Loucy (cell line): ENCODE measurements around the gene NKAIN2.

Source experiments
- H2AFZ ChIP-seq: fragments of 200-600 bp; sonication (generic); 2 replicates; pipeline ENCODE4 v1.6.0; 2016; ENCODE audit warnings: antibody characterized with exemption, mild to moderate bottlenecking, low read length, moderate library complexity
- H3F3A ChIP-seq: fragments of 200-600 bp; 2 replicates; pipeline ENCODE4 v1.6.0; 2016; ENCODE audit warnings: antibody characterized with exemption, low read depth, mild to moderate bottlenecking
- H3K27me3 ChIP-seq: fragments of 200-600 bp; sonication (generic); 2 replicates; pipeline ENCODE4 v1.6.1; 2014; ENCODE audit warnings: low read length, mild to moderate bottlenecking; ENCODE audit not compliant: insufficient read depth, poor library complexity, severe bottlenecking
- H3K36me3 ChIP-seq: fragments of 200-600 bp; sonication (generic); 2 replicates; pipeline ENCODE4 v1.6.1; 2016; ENCODE audit warnings: low read length; ENCODE audit not compliant: insufficient read depth
- H3K4me1 ChIP-seq: fragments of 200-600 bp; sonication (generic); 2 replicates; pipeline ENCODE4 v1.5.1; 2014; ENCODE audit warnings: low read length, mild to moderate bottlenecking; ENCODE audit not compliant: insufficient read depth, poor library complexity, severe bottlenecking
- H3K4me2 ChIP-seq: fragments of 200-600 bp; sonication (generic); 2 replicates; pipeline ENCODE4 v1.6.0; 2014; ENCODE audit warnings: antibody characterized with exemption, low read length, low read depth, mild to moderate bottlenecking; ENCODE audit not compliant: poor library complexity, severe bottlenecking
- H3K4me3 ChIP-seq: fragments of 200-600 bp; sonication (generic); 2 replicates; pipeline ENCODE4 v1.5.1; 2014; ENCODE audit warnings: low read length, mild to moderate bottlenecking, mixed read lengths; ENCODE audit not compliant: poor library complexity, severe bottlenecking
- H3K79me2 ChIP-seq: fragments of 200-600 bp; sonication (generic); 2 replicates; pipeline ENCODE4 v1.6.1; 2014; ENCODE audit warnings: low read length; ENCODE audit not compliant: insufficient read depth
- H3K9ac ChIP-seq: fragments of 200-600 bp; sonication (generic); 2 replicates; pipeline ENCODE4 v1.6.0; 2014; ENCODE audit warnings: mild to moderate bottlenecking, low read depth, low read length, moderate library complexity; ENCODE audit not compliant: poor library complexity, severe bottlenecking
- H3K9me2 ChIP-seq: fragments of 200-600 bp; sonication (generic); replicated peaks from 2 replicates; pipeline ENCODE4 v1.6.1; 2016; ENCODE audit warnings: low read depth, low read length, mixed read lengths
- H3K9me3 ChIP-seq: fragments of 200-600 bp; sonication (generic); 2 replicates; pipeline ENCODE4 v1.6.1; 2014; ENCODE audit warnings: mild to moderate bottlenecking, antibody characterized with exemption, low read length, low read depth; ENCODE audit not compliant: insufficient read depth
- H4K20me1 ChIP-seq: fragments of 200-600 bp; sonication (generic); 2 replicates; pipeline ENCODE4 v1.6.0; 2014; ENCODE audit warnings: antibody characterized with exemption, low read length, mild to moderate bottlenecking; ENCODE audit not compliant: insufficient read depth, poor library complexity, severe bottlenecking
- CTCF ChIP-seq: fragments of 200-600 bp; sonication (generic); conservative IDR thresholded peaks from 2 replicates; pipeline ENCODE4 v1.5.1; 2014; ENCODE audit warnings: mild to moderate bottlenecking, antibody characterized with exemption, low read length
- EZH2phosphoT487 ChIP-seq: fragments of 200-600 bp; IDR thresholded peaks from 2 replicates; pipeline ENCODE4 v1.6.1; 2018; ENCODE audit warnings: antibody characterized with exemption, mild to moderate bottlenecking, moderate library complexity, borderline replicate concordance

Gene NKAIN2

DNA sequence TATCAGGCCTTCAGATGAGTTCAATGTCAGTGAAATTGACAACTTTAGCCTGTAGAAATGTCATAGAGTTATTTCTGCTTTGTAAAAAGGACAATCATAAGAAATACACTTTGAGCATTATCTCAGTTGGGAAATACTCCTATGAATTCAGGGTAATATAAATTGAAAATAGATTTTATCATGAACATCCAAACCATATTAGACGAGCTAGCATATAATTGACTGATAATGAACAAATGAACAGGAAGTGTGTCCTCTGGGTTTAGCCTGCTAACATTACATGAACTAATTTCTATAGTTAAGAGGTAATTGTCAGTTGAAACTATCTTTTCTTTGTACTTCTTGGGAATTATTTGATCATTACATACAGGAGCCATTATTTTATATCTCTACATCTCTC is 689.6 kb downstream of the NKAIN2 start:
- Histone ChIP-seq H2AFZ (no peak overlapping the region), H3K36me3 (no peaks in the 10 kb centered on the region), H3F3A (no peaks in the 10 kb centered on the region), H3K9me3 (no peaks in the 10 kb centered on the region), H3K9ac (no peak overlapping the region), H3K4me3 (no peak overlapping the region), H3K79me2 (no peaks in the 10 kb centered on the region), H3K4me2 (no peak overlapping the region), H3K9me2 (no peaks in the 10 kb centered on the region), H4K20me1 (no peaks in the 10 kb centered on the region), H3K4me1 (no peaks in the 10 kb centered on the region), H3K27me3 (no peaks in the 10 kb centered on the region)
- TF ChIP-seq EZH2phosphoT487 (no peak), CTCF (no peak)

GRCh38 chr6:124494956-124495664 is 691.4 kb downstream of the NKAIN2 start:
- Histone ChIP-seq H4K20me1 (no peaks in the 10 kb centered on the region), H3F3A (no peaks in the 10 kb centered on the region), H3K36me3 (no peaks in the 10 kb centered on the region), H3K4me2 (no peak overlapping the region), H3K4me3 (no peak overlapping the region), H3K9me3 (no peaks in the 10 kb centered on the region), H3K9me2 (no peaks in the 10 kb centered on the region), H3K4me1 (no peaks in the 10 kb centered on the region), H3K9ac (no peak overlapping the region), H3K79me2 (no peaks in the 10 kb centered on the region), H2AFZ (no peak overlapping the region), H3K27me3 (no peaks in the 10 kb centered on the region)
- no peak for TF ChIP-seq CTCF
- TF ChIP-seq EZH2phosphoT487: no peak

- H3K4me3 ChIP-seq: no peak overlapping the region
- no peak overlapping the region for H3K4me2 ChIP-seq
- H3K9me2 ChIP-seq: no peaks in the 10 kb centered on the region
- H3K4me1 ChIP-seq: no peaks in the 10 kb centered on the region
- TF ChIP-seq CTCF (no peak), EZH2phosphoT487 (no peak)
- H3K27me3 ChIP-seq: no peaks in the 10 kb centered on the region
- H3K36me3 ChIP-seq: no peaks in the 10 kb centered on the region
- H4K20me1 ChIP-seq: no peaks in the 10 kb centered on the region
- no peak overlapping the region for H3K9ac ChIP-seq
- no peaks in the 10 kb centered on the region for H3K79me2 ChIP-seq
- H3K9me3 ChIP-seq: no peaks in the 10 kb centered on the region
- H3F3A ChIP-seq: no peaks in the 10 kb centered on the region
- H2AFZ ChIP-seq: no peak overlapping the region
Observed at GRCh38 chr6:124495665-124496190, 692.1 kb downstream of the NKAIN2 start.
